ENCODE data around the gene NIM1K.
"Not testable (repeated sequence)": the region's sequence is repeated elsewhere in the genome, so short reads cannot be mapped to it uniquely, and the experiment has no call there.

NIM1K gene

DNA sequence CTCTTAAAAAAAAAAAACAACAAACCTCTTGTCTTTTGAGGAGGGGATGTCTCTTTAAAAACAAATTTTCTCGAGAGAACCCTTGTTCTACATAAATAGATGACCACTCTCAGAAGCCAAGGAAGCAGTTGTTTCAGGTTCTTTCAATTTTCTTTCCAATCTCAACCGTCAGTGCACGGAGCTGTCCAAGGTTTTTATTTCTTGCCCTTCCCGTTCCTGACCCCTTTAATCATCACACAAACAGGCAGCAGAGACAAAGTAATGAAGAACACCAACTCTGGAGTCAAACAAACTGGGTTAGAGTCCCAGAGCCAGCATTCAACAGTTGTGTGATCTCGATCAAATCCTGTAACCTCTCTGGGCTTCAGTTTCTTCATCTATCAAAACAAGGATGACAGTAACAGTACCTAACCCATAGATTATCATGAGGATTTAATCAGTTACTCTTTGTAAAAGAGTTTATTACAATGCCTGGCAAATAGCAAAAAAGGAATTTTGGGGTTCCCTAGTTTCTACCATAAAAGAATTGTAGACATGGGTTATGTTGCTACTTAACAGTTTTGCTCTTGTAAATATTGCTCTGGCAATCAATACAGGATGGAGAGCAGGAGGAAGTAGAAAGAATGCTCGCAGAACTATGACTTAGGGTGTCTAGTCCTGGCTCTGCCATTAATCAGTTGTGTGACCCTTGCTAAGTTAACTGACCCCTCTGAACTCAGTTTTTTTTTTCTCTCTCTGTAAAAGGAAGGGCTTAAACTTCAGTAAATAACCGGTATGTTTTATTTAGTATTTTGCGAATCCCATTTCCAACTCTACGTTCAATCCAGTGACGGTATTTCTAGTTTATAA is 1.0 kb upstream of the NIM1K start:
- DNase-seq, result no peak

DNA sequence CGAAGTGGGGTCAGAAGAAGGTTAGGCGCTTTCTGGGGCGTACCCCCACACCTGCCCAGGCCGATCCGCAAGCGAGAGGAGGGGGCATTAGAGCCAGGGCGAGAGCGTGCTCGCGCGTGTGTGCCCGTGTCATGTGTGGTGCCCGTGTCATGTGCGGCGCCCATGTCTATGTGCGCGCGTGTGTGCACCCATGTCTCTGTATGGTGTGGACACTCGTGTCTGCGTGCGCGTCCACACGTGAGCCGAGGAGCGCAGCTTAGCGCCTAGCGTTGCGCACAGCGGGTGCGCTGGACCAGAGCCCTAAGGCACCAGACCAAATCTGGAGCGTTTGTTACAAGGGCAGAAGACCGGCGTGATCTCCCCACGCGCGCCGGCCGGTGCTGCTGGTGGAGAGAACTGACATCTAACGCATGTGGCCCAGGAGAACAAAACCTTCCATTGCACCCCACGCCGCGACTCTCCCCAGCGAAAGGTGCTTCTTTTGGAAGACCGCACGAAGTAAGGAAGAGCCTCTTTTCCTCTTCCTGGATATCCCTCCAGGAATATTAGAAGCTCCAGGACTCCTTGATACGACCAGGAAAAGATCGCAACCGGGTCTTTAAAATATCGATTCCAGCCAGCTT is 644 bp downstream of the NIM1K start:
- peak in 1 of 2 experiments; percentile 57 for DNase-seq

DNA sequence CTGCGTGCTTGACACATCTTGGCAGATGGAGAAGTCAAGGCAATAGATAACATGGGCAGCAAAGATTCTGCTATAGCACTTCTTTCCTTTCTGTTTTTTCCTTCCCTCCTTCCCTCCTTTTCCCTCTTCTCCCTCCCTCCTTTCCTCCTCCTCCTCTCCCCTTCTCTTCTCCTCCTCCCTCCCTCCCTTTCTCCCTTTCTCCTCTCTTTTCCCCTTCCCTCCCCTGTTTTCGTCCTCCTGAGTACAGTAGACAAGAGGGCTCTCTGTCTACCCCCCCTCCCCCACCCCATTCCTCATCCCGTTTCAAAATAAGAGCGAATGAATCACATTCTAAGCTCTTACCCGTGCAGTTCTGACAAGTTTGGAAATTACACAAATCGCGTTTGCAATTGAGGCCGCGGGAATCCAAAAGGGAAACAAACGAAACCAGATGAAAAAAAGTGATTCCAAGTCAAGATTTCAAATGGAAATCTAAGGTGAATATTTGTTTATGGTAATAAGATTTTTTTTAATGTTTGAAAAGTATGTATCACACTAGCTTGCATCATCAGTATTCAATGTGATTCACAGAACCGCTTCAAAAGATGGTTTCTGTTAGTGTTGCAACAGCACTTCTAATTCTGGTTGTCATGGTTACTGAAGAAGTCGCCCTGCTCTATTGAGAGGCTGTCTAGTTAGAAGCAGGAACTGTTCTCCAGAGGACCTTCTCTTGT is 1.3 kb downstream of the NIM1K start:
- peak; percentile 38 to 67 for DNase-seq

DNA sequence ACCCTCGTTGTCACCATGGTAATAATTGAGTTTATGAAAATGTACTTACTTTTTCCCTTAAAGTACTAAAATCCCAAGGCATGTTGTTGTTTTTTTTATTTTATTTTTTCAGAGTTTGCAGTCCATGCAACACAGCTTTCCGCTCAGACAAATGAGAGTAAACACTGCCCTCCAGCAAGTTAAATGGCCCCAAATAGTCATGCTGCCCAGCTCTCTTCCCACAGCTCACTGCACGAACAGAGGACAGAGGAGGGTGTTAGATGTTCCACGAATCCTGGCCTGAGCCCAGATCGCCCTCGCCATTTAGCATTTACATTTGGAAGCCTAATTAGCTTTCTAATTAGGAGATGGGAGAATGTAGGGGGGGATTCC is 1.9 kb downstream of the NIM1K start:
- DNase-seq, result no peak

DNA sequence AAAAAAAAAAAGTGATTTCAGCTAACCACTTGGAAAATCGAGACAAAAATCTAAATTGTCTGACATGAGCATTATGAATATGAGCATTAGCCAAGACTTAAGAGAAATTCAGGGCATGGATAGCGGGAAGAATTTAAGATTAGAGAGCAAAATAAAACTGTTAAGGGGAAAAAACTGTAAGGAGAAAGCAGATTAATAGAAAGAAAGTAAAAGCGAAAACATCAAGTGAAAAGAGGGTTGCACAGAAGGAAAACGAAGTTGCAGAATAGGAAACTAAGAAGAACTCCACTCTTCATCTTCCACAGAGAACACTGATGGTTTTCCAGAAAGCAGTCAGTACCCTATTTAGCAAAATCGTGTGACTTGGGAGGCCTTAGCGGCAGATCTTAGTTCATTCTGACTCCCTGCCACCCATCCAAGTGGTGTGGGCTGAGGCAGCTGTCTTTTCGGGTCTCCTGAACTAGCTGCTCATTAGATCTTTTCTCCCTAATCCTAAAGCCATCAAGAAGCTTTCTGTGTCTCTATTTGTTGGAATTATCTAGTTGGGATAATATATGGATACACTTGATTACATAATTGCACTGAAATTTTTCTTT is 3.7 kb downstream of the NIM1K start:
- DNase-seq, result no peak

DNA sequence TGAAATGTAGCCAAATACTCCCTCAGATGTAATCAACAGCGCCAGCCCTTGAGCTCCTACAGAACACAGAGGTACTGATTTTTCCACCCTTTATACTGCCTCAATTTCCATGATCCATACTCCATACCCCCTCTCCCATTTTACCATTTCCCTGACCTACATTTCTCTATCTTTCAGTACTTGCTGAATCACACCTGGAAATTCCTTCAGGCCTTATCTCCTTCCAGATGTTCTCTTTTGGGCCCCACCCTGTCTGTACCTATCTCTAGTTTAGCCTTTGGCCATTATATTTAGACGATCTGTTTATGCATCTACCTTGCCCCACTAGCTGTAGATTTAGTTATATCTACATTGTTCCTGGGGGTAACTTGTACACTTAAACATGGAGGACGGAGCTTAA is 5.5 kb downstream of the NIM1K start:
- DNase-seq, result no peak

DNA sequence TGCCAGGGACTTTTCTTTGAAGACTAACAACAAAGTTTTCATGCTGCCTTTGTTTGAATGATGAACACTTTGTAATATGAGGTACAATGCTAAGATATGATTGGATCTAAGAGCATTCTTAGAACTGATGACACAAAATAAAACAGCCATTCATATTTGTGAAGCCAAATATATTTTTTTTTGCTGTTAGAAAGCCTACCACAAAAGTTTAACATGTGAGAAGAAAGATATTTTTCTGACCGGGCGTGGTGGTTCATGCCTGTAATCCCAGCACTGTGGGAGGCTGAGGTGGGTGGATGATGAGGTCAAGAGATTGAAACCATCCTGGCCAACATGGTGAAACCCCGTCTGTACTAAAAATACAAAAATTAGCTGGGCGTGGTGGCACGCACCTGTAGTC is 9.4 kb downstream of the NIM1K start:
- DNase-seq, result not testable (repeated sequence)

DNA sequence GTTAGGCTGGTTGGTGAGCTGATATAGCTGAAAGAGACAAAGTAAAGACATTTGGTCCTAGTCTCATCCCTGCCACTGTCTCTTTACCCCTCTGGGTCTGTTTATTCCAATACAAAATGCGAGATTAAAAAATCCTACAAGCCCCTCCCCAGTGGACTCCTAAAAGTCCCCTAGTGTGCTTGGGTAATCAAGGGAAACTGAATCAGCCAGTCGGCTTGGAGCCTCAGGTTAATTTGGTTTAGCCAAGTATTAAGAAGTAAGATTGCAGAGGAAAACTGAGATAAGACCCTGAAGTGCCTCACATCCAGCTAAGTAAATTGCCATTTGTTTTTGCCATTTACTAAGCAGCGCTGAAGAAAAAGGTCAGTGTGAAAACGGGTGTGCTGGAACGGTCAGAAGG is 10.4 kb downstream of the NIM1K start:
- no peak for DNase-seq

DNA sequence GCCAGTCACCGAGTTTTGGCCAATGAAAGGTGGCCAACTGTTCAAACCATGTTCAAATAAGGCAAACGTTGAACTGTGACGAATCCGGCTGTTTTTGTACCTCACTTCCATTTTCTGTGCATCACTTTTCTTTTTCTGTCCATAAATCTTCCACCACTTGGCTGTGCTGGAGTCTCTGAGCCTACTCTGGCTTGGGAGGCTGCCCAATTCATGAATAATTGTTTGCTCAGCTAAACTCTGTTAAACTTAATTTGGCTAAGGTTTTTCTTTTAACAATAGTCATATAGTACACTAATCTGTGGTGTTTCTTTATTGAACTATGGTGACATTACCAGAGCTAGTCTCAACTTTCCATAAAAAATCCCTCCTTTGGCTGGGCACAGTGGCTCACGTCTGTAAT is 11.3 kb downstream of the NIM1K start:
- no peak for DNase-seq

DNA sequence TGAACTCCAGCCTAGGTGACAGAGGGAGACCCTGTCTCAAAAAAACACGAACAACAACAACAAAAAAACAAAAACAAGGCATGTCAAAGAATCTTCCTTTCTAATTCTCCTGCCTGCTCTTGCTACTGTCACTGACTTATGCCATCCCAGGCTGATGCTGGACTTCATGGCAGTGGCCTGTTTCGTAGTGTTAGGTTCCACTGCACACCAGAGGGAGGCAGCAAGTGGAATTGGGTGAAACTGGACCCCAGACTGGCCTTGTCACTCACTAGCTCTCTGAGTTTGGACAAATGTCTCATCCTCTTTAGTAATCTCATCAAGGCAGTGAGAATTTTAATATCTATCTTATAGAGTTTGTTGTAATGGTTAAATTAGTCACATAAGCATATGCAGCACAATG is 12.9 kb downstream of the NIM1K start:
- no peak for DNase-seq

DNA sequence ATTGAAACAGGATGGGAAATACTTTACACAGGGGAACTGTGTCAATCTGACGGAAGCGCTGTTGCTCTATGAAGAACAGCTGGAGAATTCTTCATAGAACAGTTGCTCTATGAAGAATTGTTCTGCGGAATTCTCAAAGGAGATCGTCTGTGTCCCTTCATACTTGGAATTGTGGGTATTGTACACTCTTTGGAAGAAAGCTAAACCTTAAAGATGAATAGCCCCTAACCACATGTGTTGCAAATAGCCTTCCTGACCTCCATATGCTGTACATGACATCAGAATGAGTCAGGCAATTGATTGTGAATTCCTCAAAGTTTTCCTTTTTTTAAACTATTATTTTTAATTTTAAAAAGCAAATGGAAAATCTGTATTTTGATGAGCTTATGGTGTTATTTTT is 15.6 kb downstream of the NIM1K start:
- no peak for DNase-seq

DNA sequence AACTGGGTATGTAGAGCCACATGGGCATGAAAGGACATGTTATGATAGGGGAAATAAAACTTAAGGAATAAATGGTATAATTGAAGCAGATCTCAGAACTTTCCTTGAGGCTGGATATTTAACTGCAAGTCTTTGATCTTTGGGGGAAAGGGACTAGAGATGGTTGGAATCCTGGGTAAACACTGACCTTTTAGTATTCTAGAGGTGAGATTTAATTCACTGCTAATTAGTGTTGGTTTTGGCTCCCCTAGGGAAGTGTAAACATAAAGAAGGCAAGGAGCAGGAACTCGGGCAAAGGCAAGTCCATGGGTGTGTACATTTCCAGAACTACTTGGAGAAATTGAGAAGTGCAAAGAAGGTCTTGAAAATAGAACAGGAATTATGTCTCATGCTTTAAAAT is 16.6 kb downstream of the NIM1K start:
- no peak for DNase-seq

DNA sequence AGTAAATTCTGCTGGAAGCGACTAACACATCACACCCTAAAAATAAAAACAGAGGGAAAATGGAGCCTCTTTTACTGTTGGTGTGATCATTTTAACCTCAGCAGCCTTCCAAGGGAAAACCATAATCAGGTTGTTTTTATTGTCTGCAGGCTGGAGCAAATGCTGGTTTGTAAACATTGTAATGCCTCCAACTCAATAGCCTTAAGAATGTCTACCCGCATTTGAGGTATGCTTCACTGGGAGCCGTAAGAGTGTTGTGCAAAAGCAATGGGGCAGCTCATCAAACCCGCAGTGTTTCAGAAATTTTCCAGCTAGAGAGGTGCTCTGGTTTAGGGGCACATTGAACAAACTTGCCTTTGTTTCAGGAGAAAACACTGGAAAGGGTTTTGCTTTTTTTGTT is 17.0 kb downstream of the NIM1K start:
- no peak for DNase-seq

DNA sequence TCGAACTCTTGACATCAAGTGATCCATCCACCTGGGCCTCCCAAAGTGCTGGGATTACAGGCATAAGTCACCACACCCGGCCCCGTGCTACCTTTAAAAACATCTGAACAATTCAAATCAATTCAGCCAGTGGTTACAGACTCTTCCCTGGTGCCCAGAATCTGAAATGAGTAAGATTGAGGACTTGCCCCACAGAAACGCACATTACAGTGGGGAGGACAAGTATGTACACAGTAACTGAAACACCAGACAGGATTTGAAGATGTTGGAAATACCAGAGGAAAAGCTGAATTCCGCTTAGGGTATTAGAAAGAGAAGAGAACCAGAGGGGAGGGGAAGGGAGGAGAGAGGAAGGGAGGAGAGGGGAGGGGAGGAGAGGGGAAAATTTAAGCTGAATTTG is 17.8 kb downstream of the NIM1K start:
- no peak for DNase-seq

DNA sequence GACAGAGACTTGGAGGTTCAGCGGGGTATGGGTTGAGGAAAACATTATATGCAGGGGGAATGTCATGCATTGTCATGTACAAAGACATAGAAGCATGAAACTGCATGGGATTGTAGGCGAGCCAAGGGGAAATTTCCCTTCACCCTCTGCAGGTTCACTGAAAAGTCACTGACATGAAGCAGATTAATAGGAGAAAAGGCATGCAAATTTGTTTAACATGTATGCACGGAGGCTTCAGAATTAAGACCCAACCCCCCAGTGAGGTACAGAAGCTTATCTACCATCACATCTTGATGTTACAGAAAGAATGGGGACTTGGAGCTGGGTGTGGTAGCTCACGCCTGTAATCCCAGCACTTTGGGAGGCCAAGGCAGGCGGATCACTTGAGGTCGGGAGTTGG is 18.5 kb downstream of the NIM1K start:
- DNase-seq, result no peak

DNA sequence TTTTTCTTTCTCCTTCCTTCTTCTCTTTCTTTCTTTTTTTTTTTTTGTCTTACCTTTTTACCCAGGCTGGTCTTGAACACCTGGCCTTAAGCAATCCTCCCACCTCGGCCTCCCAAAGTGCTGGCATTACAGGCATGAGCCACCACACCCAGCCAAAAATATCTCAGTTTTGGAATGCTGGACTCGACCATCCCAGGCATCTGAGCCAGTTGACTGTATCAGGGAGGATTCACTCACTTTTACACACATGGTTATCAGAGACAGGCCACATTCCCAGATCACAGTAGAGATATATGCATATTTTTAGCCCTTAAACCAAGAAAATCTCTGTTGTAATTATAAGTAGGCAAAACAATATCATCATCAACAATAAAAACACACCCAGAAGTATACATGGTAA is 21.9 kb downstream of the NIM1K start:
- no peak for DNase-seq

DNA sequence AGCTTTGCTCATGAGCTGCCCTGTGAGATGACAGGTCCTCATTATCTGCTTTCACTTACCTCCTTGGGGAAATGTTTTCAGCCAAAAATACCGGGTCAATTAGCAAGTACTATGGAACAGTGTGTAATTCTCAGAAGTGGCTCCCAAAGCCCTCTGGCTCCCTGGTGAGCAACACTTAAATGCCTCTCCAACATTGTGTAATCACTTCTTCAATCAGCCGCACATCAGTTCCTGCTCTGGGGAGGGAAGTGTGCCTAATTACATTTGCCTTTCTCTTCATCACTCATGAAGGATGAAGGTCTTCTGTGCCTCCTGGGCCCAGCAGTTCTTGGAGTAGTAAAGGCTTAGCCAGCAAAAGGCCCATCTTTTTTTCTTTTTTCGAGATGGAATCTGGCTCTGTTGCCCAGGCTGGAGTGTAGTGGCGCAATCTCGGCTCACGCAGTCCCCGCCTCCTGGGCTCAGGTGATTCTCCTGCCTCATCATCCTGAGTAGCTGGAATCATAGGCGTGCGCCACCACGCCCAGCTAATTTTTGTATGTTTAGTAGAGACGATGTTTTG is 23.1 kb downstream of the NIM1K start:
- DNase-seq, result peak; percentile 74

DNA sequence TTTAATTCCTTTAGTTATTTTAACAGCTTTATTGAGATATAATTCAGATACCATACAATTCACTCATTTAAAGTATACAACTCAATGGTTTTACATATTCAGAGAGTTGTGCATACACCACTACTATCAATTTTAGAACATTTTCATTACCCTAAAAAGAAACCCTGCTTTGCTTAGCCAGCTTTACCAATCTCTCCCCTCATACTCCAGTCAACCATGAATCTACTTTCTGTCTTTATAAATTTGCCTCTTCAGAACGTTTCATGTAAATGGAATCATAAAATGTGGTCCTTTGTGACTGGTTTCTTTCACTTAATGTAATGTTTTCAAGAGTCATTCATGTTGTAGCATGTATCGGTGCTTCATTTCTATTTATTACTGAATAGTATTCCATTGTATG is 24.9 kb downstream of the NIM1K start:
- no peak for DNase-seq

DNA sequence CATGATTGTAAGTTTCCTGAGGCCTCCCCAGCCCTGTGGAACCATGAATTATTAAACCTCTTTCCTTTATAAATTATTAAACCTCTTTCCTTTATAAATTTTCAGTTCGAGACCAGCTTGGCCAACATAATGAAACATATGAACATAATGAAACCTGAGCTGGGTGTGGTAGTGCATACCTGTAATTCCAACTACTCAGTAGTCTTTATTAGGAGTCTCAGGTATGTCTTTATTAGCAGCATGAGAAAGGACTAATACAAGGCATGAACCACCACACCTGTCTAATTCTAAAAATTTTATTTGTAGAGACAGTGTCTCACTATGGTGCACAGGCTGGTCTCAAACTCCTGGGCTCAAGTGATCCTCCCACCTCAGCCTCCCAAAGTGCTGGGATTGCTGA is 27.1 kb downstream of the NIM1K start:
- DNase-seq, result no peak

DNA sequence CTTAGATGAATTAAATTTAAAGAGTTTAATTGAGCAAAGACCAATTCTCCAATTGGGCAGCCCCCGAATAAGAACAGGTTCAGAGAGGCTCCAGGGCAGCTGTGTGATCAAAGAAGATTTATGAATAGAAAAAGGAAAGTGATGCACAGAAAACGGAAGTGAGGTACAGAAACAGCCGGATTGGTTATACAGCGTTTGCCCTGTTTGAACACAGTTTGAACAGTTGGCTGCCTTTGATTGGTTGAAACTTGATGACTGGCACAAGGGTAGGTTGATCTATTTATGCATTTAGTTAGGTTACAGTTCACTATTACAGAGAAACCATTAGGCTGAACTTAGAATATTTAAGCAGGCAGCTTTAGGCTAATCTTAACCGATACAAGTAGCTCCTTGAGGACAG is 29.5 kb downstream of the NIM1K start:
- DNase-seq, result no peak

DNA sequence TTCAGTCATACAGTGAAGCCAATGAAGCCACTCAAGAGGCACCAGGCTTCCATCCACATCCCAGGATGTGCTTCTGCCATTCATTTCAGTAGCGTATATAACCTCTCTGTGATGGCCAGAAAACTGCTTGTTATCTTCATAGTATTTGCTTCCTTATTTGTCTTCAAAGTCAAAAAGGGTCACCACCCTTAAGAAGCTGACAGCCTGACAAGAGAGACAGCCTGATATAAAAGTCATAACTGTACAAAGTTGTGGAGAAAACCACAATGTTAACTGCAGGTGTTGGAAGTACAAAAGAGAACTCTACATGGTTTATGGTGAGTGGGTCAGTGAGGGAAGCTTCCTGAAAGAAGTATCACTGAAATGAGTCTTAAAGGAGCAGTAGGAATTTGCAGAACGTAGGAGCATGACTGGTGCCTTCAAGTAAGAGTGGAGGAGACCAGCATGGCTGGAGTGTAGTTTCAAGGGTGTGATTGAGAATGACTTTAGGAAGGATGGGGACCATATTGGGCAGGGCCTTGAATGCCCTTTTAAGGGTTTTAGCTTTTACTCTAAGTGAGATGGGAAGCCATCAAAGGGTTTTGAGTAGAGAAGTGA is 33.7 kb downstream of the NIM1K start:
- no peak for DNase-seq

DNA sequence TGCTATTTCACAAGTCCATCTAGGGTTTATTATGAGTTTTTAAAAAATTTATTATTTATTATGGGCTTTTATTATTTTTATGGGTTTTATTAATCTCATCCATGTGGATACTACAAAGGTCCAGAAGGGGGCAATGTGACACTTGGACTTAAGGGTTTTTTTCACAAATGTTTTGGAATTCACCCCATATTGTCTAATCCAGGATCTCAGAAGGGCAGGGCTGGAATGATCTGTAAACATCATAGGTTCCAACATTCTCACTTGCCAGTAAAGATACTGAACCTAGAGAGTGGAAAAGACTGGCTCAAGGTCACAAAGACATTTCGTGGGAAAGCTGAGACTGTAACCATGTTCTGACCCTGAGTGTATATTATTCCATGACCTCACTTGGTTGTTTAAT is 35.6 kb downstream of the NIM1K start:
- peak in 1 of 2 experiments; percentile 43 for DNase-seq

DNA sequence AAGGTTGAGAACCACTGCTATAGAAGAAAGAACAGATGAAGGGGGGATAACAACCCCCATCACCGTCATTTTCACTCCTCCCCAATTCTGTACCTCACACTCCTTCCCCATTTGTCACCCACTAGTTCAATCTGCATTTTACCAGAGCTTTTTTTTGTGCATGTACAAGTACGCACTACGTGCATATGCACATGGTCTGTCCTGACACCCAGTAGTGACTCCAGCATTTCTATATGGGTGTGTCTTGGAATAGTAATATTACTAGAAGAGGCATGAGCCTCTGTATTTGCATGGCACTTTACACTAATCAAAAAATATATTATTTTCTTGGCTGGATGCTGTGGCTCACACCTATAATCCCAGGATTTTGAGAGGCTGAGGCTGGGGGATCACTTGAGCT is 38.7 kb downstream of the NIM1K start:
- no peak for DNase-seq
